Mesenchymal stem cell (in vitro differentiated cells and primary cell): ENCODE data around the gene BTN3A1.
A peak's percentile ranks its signal among the peaks of the same experiment; 100 is the strongest.

Experiments used
- DNase-seq: peaks from one replicate; pipeline ENCODE4 v3.0.0-alpha.2; 2013
- H2AFZ ChIP-seq: one replicate; pipeline ENCODE4 v1.6.1; 2013; ENCODE audit warnings: low read depth, mild to moderate bottlenecking, control low read depth, inconsistent platforms, low read length, moderate library complexity
- H2AK5ac ChIP-seq: 2 replicates; pipeline ENCODE4 v1.6.1; 2013; ENCODE audit warnings: low read length, moderate library complexity, mild to moderate bottlenecking, inconsistent platforms; ENCODE audit not compliant: severe bottlenecking
- H2BK120ac ChIP-seq: one replicate; pipeline ENCODE4 v1.6.1; 2013; ENCODE audit warnings: low read depth, mild to moderate bottlenecking, inconsistent platforms, low read length, moderate library complexity
- H2BK12ac ChIP-seq, 2 experiments: one replicate each; pipeline ENCODE4 v1.6.1; 2013; ENCODE audit warnings: inconsistent platforms in 2 of 2, low read length in 2 of 2, mild to moderate bottlenecking in 2 of 2, moderate library complexity in 2 of 2, control low read depth in 1 of 2
- H2BK15ac ChIP-seq: one replicate; pipeline ENCODE4 v1.6.1; 2013; ENCODE audit warnings: mild to moderate bottlenecking, low read depth, inconsistent platforms; ENCODE audit not compliant: poor library complexity, severe bottlenecking
- H2BK5ac ChIP-seq: 2 replicates; pipeline ENCODE4 v1.6.1; 2013; ENCODE audit warnings: low read depth, mild to moderate bottlenecking, low read length, control low read depth, inconsistent platforms; ENCODE audit not compliant: poor library complexity, severe bottlenecking
- H3K14ac ChIP-seq, 2 experiments: one replicate each; pipeline ENCODE4 v1.6.1; 2013; ENCODE audit warnings: inconsistent platforms in 2 of 2, low read length in 2 of 2, control low read depth in 1 of 2, mild to moderate bottlenecking in 1 of 2, moderate library complexity in 1 of 2
- H3K18ac ChIP-seq, 2 experiments: one replicate each; pipeline ENCODE4 v1.6.1; 2013; ENCODE audit warnings: inconsistent platforms in 2 of 2, low read length in 2 of 2, control low read depth in 1 of 2, low read depth in 1 of 2, mild to moderate bottlenecking in 1 of 2
- H3K23ac ChIP-seq, 2 experiments: one replicate each; pipeline ENCODE4 v1.6.1; 2013; ENCODE audit warnings: inconsistent platforms in 2 of 2, low read length in 2 of 2, mild to moderate bottlenecking in 2 of 2, moderate library complexity in 2 of 2, control low read depth in 1 of 2
- H3K27ac ChIP-seq: 2 replicates; pipeline ENCODE4 v1.5.1; 2013; ENCODE audit warnings: mild to moderate bottlenecking, moderate library complexity, low read length, control low read depth, inconsistent platforms; ENCODE audit not compliant: poor library complexity, severe bottlenecking
- H3K27me3 ChIP-seq, 2 experiments: 2 replicates each; pipeline versions ENCODE4 v1.6.1 to v1.7.0; 2013; ENCODE audit warnings: low read length in 2 of 2, mild to moderate bottlenecking in 2 of 2, moderate library complexity in 2 of 2, control low read depth in 1 of 2, inconsistent platforms in 1 of 2; ENCODE audit not compliant: control insufficient read depth in 1 of 2, insufficient read depth in 1 of 2
- H3K36me3 ChIP-seq, 2 experiments: 2 replicates each; pipeline versions ENCODE4 v1.6.1 to v1.7.0; 2013; ENCODE audit warnings: low read length in 2 of 2, control low read depth in 1 of 2, inconsistent platforms in 1 of 2, low read depth in 1 of 2, mild to moderate bottlenecking in 1 of 2; ENCODE audit not compliant: insufficient read depth in 2 of 2, control insufficient read depth in 1 of 2
- H3K4ac ChIP-seq, 2 experiments: one replicate each; pipeline ENCODE4 v1.6.1; 2013; ENCODE audit warnings: inconsistent platforms in 2 of 2, low read length in 2 of 2, mild to moderate bottlenecking in 2 of 2, moderate library complexity in 2 of 2, control low read depth in 1 of 2, low read depth in 1 of 2
- H3K4me1 ChIP-seq: 2 replicates; pipeline ENCODE4 v1.6.1; 2013; ENCODE audit warnings: low read depth, low read length, control low read depth; ENCODE audit not compliant: control insufficient read depth, insufficient read depth
- H3K4me2 ChIP-seq: 2 replicates; pipeline ENCODE4 v1.6.1; 2013; ENCODE audit warnings: low read length, mild to moderate bottlenecking, inconsistent platforms; ENCODE audit not compliant: poor library complexity, severe bottlenecking
- H3K4me3 ChIP-seq, 2 experiments: 2 replicates each; pipeline versions ENCODE4 v1.5.1 to v1.7.0; 2013; ENCODE audit warnings: low read length in 2 of 2, mild to moderate bottlenecking in 2 of 2, control low read depth in 1 of 2, low read depth in 1 of 2; ENCODE audit not compliant: insufficient read depth in 1 of 2
- H3K79me1 ChIP-seq: replicated peaks from 2 replicates; pipeline ENCODE4 v1.6.1; 2013; ENCODE audit warnings: mild to moderate bottlenecking, control low read depth, low read length, inconsistent platforms; ENCODE audit not compliant: poor library complexity, severe bottlenecking
- H3K9ac ChIP-seq: 2 replicates; pipeline ENCODE4 v1.7.0; 2013; ENCODE audit warnings: mild to moderate bottlenecking, low read length, moderate library complexity
- H3K9me3 ChIP-seq: 2 replicates; pipeline ENCODE4 v1.7.0; 2013; ENCODE audit warnings: mild to moderate bottlenecking, low read length; ENCODE audit not compliant: control insufficient read depth
- H4K8ac ChIP-seq: one replicate; pipeline ENCODE4 v1.6.1; 2013; ENCODE audit warnings: inconsistent platforms, mild to moderate bottlenecking, low read length, moderate library complexity
- H4K91ac ChIP-seq: one replicate; pipeline ENCODE4 v1.6.1; 2013; ENCODE audit warnings: mild to moderate bottlenecking, low read length, inconsistent platforms
- WGBS: methylation state at CpG from one replicate; pipeline ENCODE4 v1.1.7; 2013; ENCODE audit warnings: mixed read lengths; 5-methylcytosine and 5-hydroxymethylcytosine counted together

The BTN3A1 gene

DNA sequence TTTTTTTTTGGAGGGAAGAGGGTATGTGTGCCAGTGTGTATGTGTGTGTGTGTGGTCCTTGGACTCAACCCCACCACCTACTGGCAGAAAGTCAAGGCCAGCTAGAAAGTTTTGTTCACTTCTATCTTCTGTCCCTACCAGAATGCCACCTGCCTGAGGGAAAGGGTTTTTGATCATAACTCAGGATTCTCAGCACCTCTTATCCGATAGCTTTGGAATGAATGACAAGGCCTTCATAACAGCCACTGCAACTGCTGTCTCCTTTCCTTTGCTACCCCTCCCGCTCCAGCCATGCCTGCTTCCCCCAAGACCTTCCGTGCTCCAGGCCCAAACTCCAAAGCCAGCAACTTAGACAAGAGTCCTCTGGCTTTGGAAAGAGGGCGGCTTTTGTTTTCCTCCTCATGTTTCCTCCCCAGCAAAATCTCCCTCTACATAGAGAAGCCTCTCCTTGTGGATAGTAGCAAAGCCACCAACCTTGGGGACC lies 18.7 kb downstream of the BTN3A1 start:
- H3K36me3 ChIP-seq = peaks cover 7 to 23% of the 10 kb centered on the region in 2 experiments
- H3K27ac ChIP-seq = peak overlapping the region; percentile 85
- no peaks in the 10 kb centered on the region for H3K9me3 ChIP-seq
- WGBS = 12% methylated on average over 3 of the region's 4 CpGs
- no peak overlapping the region for H3K18ac ChIP-seq
- H4K91ac ChIP-seq = no peak overlapping the region
- no peak overlapping the region for H2BK15ac ChIP-seq
- H3K14ac ChIP-seq = no peak overlapping the region
- DNase-seq = peak; percentile 78
- no peak overlapping the region for H4K8ac ChIP-seq
- peak overlapping the region; percentile 92 for H3K9ac ChIP-seq
- H3K4me2 ChIP-seq = peak overlapping the region; percentile 65
- no peak overlapping the region for H2BK120ac ChIP-seq
- no peaks in the 10 kb centered on the region for H3K27me3 ChIP-seq
- H3K4ac ChIP-seq = peak overlapping the region in 1 of 2 experiments; percentile 42
- no peak overlapping the region for H3K23ac ChIP-seq
- H3K4me3 ChIP-seq = peak overlapping the region in 1 of 2 experiments; percentile 85
- peaks cover 18% of the 10 kb centered on the region for H3K79me1 ChIP-seq
- H2BK12ac ChIP-seq = no peak overlapping the region
- no peak overlapping the region for H2BK5ac ChIP-seq
- peaks cover 13% of the 10 kb centered on the region for H3K4me1 ChIP-seq
- peak overlapping the region; percentile 75 for H2AFZ ChIP-seq
- H2AK5ac ChIP-seq = no peak overlapping the region

DNA sequence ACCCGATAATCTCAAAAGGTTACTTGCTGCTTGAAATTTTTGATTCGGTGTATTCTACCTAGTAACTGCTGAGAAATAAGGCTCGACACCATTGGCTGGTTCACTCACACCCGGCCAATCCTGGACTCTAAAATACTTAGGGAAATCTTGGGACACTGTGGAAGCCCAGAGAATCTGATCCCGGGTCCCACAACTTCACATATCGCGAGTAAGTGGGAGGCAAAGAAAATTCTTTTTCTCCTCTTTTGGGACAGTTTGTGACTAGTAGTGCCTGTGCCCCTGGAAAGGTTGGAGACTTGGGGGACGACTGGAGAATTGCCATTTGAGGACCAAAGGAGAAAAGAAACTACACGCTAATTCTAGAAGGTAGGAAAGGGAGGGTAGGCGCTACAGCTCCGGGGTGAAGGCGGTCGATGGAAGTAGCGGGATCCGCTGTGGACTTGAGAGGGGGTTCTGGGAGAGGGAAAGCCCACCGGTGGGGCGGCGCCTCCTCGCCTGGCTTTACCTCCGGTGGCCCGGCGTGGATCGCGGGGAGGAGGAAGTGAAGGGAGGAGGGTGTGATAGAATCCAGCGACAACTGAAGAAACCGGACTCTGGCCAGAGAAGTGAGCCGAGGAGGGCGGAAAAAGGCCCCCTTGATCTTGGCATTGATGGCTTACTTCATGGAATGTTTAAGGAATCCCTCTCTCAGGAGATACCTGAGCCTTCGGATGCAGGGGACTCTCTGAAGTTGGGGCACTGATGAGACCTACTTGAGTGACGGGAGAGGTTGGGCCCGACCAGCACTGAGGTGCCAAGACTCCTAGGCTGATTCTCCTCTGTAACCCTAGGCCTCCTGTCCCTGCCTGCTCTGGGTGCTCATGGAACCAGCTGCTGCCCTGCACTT lies 19.4 kb downstream of the BTN3A1 start:
- Histone ChIP-seq H2BK15ac (no peak overlapping the region), H3K27me3 (no peaks in the 10 kb centered on the region), H4K91ac (peak overlapping the region; percentile 64), H2BK12ac (no peak overlapping the region), H2AFZ (peak overlapping the region; percentile 88), H3K9ac (peak overlapping the region; percentile 92), H2BK5ac (peak overlapping the region; percentile 1), H3K4me1 (peaks cover 16% of the 10 kb centered on the region), H3K4ac (peak overlapping the region in 1 of 2 experiments; percentile 29), H3K9me3 (no peaks in the 10 kb centered on the region), H3K79me1 (peaks cover 24% of the 10 kb centered on the region), H3K14ac (peak overlapping the region in 1 of 2 experiments; percentile 83), H2AK5ac (no peak overlapping the region), H3K23ac (peak overlapping the region in 1 of 2 experiments; percentile 9), H3K27ac (peak overlapping the region; percentile 98), H3K4me2 (peak overlapping the region; percentile 57), H3K18ac (peak overlapping the region; percentile 45 to 61), H3K4me3 (peak overlapping the region; percentile 69 to 85), H2BK120ac (peak overlapping the region; percentile 64), H4K8ac (peak overlapping the region; percentile 16), H3K36me3 (peaks cover 12 to 30% of the 10 kb centered on the region in 2 experiments)
- peak; percentile 96 for DNase-seq
- WGBS = under 1% methylated on average over 25 of the region's 31 CpGs

DNA sequence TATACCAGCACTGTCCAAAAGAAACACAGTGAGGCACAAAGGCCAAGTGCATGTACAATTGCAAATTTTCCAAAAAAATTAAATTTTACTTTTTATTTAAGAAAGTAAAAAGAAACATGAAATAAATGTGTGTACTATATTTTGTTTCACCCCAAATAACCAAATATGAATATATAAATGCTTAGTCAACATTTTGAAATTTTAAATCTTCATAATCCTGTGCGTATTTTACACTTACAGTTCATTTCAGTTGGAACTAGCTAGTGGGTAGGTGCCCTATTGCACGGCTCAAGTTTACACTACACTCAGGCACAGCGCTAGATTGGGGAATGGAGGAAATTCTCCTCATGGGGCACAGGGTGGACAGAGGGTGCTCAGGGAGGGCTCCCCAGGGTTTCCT lies 20.3 kb downstream of the BTN3A1 start:
- H2BK120ac ChIP-seq = no peak overlapping the region
- peak overlapping the region; percentile 92 for H3K9ac ChIP-seq
- peaks cover 14 to 39% of the 10 kb centered on the region in 2 experiments for H3K36me3 ChIP-seq
- H2AFZ ChIP-seq = no peak overlapping the region
- no peak overlapping the region for H3K14ac ChIP-seq
- DNase-seq = no peak
- H3K79me1 ChIP-seq = peaks cover 25% of the 10 kb centered on the region
- no peak overlapping the region for H4K91ac ChIP-seq
- H2AK5ac ChIP-seq = no peak overlapping the region
- H3K9me3 ChIP-seq = no peaks in the 10 kb centered on the region
- H2BK15ac ChIP-seq = no peak overlapping the region
- no peaks in the 10 kb centered on the region for H3K27me3 ChIP-seq
- no peak overlapping the region for H2BK12ac ChIP-seq
- H3K4me2 ChIP-seq = no peak overlapping the region
- H3K4ac ChIP-seq = no peak overlapping the region
- WGBS = 94% methylated on average over 3 of the region's 3 CpGs
- H3K4me1 ChIP-seq = peaks cover 16% of the 10 kb centered on the region
- H3K27ac ChIP-seq = no peak overlapping the region
- no peak overlapping the region for H2BK5ac ChIP-seq
- no peak overlapping the region for H3K18ac ChIP-seq
- no peak overlapping the region for H4K8ac ChIP-seq
- peak overlapping the region in 1 of 2 experiments; percentile 85 for H3K4me3 ChIP-seq
- H3K23ac ChIP-seq = no peak overlapping the region

DNA sequence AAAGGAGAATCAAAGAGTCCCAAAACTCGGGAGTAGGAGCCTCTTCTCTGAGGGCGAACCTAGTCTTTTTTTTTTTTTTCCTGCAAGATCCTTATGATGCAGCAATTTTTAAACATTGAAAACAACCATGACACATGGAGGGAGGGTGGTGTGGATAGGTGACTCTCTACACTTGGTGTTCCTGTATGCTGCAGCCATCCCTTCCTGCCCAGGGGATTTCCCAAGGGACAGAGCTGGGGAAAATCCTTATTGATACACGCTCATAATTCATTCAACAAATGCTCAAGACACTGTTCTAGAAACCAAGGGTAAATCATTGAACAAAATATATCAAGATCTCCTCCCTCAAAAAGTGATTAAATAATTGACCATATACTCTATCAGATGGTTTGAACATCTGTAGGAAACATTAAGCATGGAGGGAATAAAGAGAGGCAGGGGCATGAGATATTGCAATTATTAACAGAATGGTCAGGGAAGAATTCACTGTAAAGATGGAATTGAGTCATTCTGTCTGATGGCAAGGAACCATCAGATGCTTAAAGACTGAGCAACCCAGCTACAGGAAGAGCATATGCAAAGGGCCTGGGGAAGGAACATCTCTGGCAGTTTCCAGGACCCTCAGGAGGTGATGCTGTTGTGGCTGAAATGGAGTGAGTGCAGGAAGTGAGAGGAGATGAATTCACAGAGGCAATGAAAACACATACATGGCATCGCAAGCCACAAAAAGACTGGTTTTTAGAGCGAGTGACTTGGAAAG lies 24.8 kb downstream of the BTN3A1 start:
- Histone ChIP-seq H3K23ac (no peak overlapping the region), H3K18ac (no peak overlapping the region), H3K4me1 (peaks cover 13% of the 10 kb centered on the region), H3K79me1 (peaks cover 32% of the 10 kb centered on the region), H3K4me2 (no peak overlapping the region), H4K8ac (no peak overlapping the region), H3K36me3 (peaks cover 38 to 74% of the 10 kb centered on the region in 2 experiments), H3K27me3 (no peaks in the 10 kb centered on the region), H4K91ac (no peak overlapping the region), H3K27ac (no peak overlapping the region), H3K4ac (no peak overlapping the region), H2BK15ac (no peak overlapping the region), H2BK120ac (no peak overlapping the region), H2BK5ac (no peak overlapping the region), H2AK5ac (no peak overlapping the region), H3K14ac (no peak overlapping the region), H2BK12ac (no peak overlapping the region), H2AFZ (no peak overlapping the region), H3K4me3 (no peak overlapping the region), H3K9me3 (no peaks in the 10 kb centered on the region), H3K9ac (no peak overlapping the region)
- 92% methylated on average over 4 of the region's 5 CpGs for WGBS
- DNase-seq = no peak
